Heart right ventricle (tissue), 16 donors: ENCODE data around the gene HCN2. TPM values are rescaled to one million over a fixed set of nuclear protein-coding genes. Genes with fewer than 3 reads are reported as not detected.
"Not testable (repeated sequence)": the region's sequence is repeated elsewhere in the genome, so short reads cannot be mapped to it uniquely, and the experiment has no call there.

ENCODE experiments used
- ATAC-seq, 8 donors: fragments of 200-7000 bp; cut with Tn5 transposase; one replicate each; pipeline ENCODE4 v1.9.1; 2020; ENCODE audit warnings: mild to moderate bottlenecking in 8 of 8, moderate library complexity in 8 of 8, moderate number of reproducible peaks in 1 of 8
- DNase-seq, 2 donors: peaks; one replicate each; pipeline ENCODE4 v3.0.0-alpha.2; 2020
- H3K27ac ChIP-seq, 10 donors: fragments of 200-600 bp; sonication (generic) in 2 of 10; one replicate each; pipeline versions ENCODE4 v1.5.0 to v1.8.0; 2020 to 2022; ENCODE audit warnings: mild to moderate bottlenecking in 3 of 10
- H3K27me3 ChIP-seq, 7 donors: fragments of 200-600 bp; one replicate each; pipeline ENCODE4 v1.8.0; 2021 to 2022; ENCODE audit warnings: mild to moderate bottlenecking in 2 of 7
- H3K36me3 ChIP-seq, 9 donors: fragments of 200-600 bp; sonication (generic) in 1 of 9; one replicate each; pipeline versions ENCODE4 v1.5.0 to v1.8.0; 2020 to 2022; ENCODE audit warnings: mild to moderate bottlenecking in 2 of 9
- H3K4me1 ChIP-seq, 9 donors: fragments of 200-600 bp; sonication (generic) in 1 of 9; one replicate each; pipeline versions ENCODE4 v1.5.0 to v1.8.0; 2020 to 2022; ENCODE audit warnings: mild to moderate bottlenecking in 4 of 9
- H3K4me3 ChIP-seq, 10 donors: fragments of 200-600 bp; sonication (generic) in 2 of 10; one replicate each; pipeline versions ENCODE4 v1.5.0 to v1.8.0; 2020 to 2022; ENCODE audit warnings: mild to moderate bottlenecking in 7 of 10, moderate library complexity in 2 of 10
- H3K9me3 ChIP-seq, 11 donors: fragments of 200-600 bp in 10 of 11; sonication (generic) in 2 of 11; one replicate each; pipeline versions ENCODE4 v1.5.0 to v1.8.0; 2013 to 2022; ENCODE audit warnings: mild to moderate bottlenecking in 2 of 11, control low read depth in 1 of 11, moderate library complexity in 1 of 11
- WGBS, 2 donors: extraction: QIAGEN DNeasy Blood & Tissue Kit; methylation state at CpG; one replicate each; pipeline ENCODE4 v1.1.7; 2013; ENCODE audit warnings: inconsistent platforms in 1 of 2; 5-methylcytosine and 5-hydroxymethylcytosine counted together
- intact Hi-C, 10 donors: fragments of 100-400 bp; cut with DNase I; formaldehyde crosslinking; loops; one replicate each; pipeline versions ENCODE4 v1.11.1 to v1.14.2; 2022
- polyA plus RNA-seq, 2 donors: library from polyadenylated mRNA; stranded (reverse); fragments of 200-250 nt; gene quantifications; one replicate each; pipeline ENCODE4 v1.2.3, GENCODE V29; 2013
- total RNA-seq, 10 donors: library from RNA; stranded (reverse); fragmentation: NEBNext Ultra II Directional in 3 of 10; extraction: Animal tissue kit (Norgen Biotek cat#: 25700) in 3 of 10; gene quantifications; one replicate each; pipeline versions ENCODE4 v1.2.1 to v1.2.4, GENCODE V29; 2021 to 2023
- TF ChIP-seq, protein P1 (sequence below), 9 donors: fragments of 200-600 bp; sonication (generic) in 2 of 9; IDR thresholded peaks; one replicate each; pipeline versions ENCODE4 v1.5.0 to v1.8.0; 2021 to 2022; ENCODE audit warnings: antibody characterized with exemption in 9 of 9, mild to moderate bottlenecking in 5 of 9, moderate library complexity in 1 of 9
- donor health status: Arrhythmogenic right ventricular cardiomyopathy.
- donor health status: ischemic (EF 13 %, LVEDD 7.1; RV severe dilation, severe dysfunction).
- donor health status: healthy with polysubstance abuse.
- donor health status: DM: no; HTN: yes; CAD: no.
- donor health status: DM: no; HTN: no; CAD: no.
- donor health status: ischemic (EF 25% LVEDD 6.9; RV normal size, moderate dysfunction).
- donor health status: ischemic (EF 25% LVEDD 5.7; RV mildly dilated, moderate dysfunction).
- donor health status: healthy.
- donor health status: DM: yes; HTN: yes; CAD: no.
- donor health status: Ischemic cardiomyopathy.
- donor health status: ischemic (EF 35%, LVEDD 5.7; RV mildly dilated, moderate dysfunction).
- donor health status: nonischemic (EF 11% LVEDD 7.7; RV severe dilation, severe dysfunction).
- donor health status: DM: yes; HTN: yes; CAD: no.
- donor health status: PGD.
- donor health status: ischemic (EF 29% LVEDD 5.4; RV normal size, mild dysfunction).
- donor health status: nonischemic (EF 23%, LVEDD 6.1; RV moderate dilation, normal function).

Gene HCN2
- total and polyA plus RNA-seq, 12 donors, result 0.90 to 10.7 (median 4.8) TPM

DNA sequence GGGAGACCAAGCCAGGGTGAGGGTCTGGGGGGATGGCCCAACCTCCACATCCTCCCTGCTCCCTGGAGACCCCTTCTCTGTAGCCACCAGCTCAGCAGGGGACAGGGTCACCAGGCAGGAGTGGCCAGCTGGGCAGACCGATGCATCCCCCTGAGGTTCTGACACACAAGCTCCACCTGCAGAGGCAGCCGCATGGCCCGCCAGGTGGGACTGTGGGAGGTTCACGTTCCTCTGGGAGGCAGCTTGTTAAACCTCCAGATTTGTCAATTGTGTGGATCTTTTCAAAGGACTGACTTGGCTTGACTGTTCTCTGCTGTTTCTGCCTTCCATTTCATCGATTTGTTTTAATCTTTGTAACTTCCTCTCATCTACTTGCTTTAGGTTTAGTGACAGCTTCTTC is 35.6 kb downstream of the HCN2 start:
- no peak for ATAC-seq
- no peak for DNase-seq
- intact Hi-C loops, result no loop called here
- Histone ChIP-seq H3K9me3 (no peaks in the 10 kb centered on the region), H3K4me1 (peaks cover 0 to 4% (median 0%) of the 10 kb centered on the region in 9 donors), H3K27ac (no peak overlapping the region), H3K27me3 (no peaks in the 10 kb centered on the region), H3K4me3 (no peak overlapping the region), H3K36me3 (peaks cover 0 to 91% (median 32%) of the 10 kb centered on the region in 9 donors)
- TF ChIP-seq, protein P1, sequence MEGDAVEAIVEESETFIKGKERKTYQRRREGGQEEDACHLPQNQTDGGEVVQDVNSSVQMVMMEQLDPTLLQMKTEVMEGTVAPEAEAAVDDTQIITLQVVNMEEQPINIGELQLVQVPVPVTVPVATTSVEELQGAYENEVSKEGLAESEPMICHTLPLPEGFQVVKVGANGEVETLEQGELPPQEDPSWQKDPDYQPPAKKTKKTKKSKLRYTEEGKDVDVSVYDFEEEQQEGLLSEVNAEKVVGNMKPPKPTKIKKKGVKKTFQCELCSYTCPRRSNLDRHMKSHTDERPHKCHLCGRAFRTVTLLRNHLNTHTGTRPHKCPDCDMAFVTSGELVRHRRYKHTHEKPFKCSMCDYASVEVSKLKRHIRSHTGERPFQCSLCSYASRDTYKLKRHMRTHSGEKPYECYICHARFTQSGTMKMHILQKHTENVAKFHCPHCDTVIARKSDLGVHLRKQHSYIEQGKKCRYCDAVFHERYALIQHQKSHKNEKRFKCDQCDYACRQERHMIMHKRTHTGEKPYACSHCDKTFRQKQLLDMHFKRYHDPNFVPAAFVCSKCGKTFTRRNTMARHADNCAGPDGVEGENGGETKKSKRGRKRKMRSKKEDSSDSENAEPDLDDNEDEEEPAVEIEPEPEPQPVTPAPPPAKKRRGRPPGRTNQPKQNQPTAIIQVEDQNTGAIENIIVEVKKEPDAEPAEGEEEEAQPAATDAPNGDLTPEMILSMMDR (IDR thresholded peaks at IDR 0.05), result no peak
- 91 to 93% methylated on average over 5 of the region's 5 CpGs for WGBS, 2 donors

GRCh38 chr19:626566-626965 is 36.9 kb downstream of the HCN2 start:
- DNase-seq, H3K9me3 ChIP-seq, H3K27ac ChIP-seq, intact Hi-C loops, ATAC-seq, H3K4me3 ChIP-seq, H3K27me3 ChIP-seq: not testable (repeated sequence)
- peaks cover 0 to 12% (median 0%) of the 10 kb centered on the region in 9 donors for H3K4me1 ChIP-seq
- WGBS, 2 donors, result 95 to 98% methylated on average over 5 to 7 of the region's 7 CpGs
- H3K36me3 ChIP-seq, result peaks cover 0 to 89% (median 27%) of the 10 kb centered on the region in 9 donors

DNA sequence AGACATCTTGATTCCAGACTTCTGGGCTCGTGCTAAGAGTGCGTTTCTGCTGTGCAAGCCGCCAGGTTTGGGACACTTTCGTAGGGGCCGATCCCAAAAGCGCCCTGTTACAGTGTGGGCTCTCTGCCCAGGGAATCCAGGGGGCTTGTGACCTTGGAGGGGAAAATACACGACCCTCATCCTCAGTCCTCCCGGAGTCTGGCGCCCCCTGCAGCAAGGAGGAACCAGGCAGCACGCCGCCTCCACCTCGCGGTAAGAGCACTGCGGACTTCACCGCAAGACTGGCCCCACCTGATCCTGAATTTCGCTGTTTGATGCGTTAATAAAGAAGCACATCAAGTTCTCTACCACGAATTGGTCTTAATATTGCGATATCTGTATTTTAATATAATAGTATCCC is 38.5 kb downstream of the HCN2 start:
- H3K36me3 ChIP-seq, result peaks cover 0 to 73% (median 11%) of the 10 kb centered on the region in 9 donors
- intact Hi-C loops, result no loop called here
- TF ChIP-seq, protein P1 (IDR thresholded peaks at IDR 0.05), result peak in 5 of 9 donors; percentile 7 to 38 (median 24)

DNA sequence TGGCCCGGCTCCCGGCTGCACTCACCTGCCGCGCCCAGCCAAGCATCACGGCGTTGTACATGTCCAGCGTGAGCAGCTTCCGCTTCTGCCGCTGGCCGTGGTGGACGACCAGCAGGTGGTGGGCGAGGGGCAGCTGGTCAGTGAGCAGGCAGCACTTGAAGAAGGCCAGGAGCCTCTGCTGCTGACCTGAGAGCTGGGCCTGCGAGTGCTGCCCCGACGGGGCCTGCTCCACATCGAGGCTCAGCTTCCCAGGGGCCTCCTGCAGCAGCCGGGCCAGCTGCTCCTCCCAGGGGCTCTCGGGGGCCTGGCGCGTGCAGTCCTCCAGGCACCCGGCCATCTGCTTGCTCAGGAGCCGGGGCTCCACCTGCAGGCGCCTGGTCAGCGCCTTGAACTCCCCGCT is 39.8 kb downstream of the HCN2 start:
- H3K9me3 ChIP-seq, ATAC-seq, H3K27ac ChIP-seq, H3K27me3 ChIP-seq, DNase-seq, intact Hi-C loops, H3K4me3 ChIP-seq: not testable (repeated sequence)
- Histone ChIP-seq H3K36me3 (peaks cover 0 to 59% (median 4%) of the 10 kb centered on the region in 9 donors), H3K4me1 (peaks cover 15 to 34% (median 21%) of the 10 kb centered on the region in 9 donors)
- TF ChIP-seq, protein P1 (IDR thresholded peaks at IDR 0.05), result peak in 2 of 9 donors; percentile 5 to 7
- 65 to 67% methylated on average over 19 to 25 of the region's 25 CpGs for WGBS, 2 donors

More for the DNA sequence above, 38.5 kb downstream of the HCN2 start:
- Histone ChIP-seq H3K27ac (no peak overlapping the region), H3K9me3 (no peaks in the 10 kb centered on the region), H3K27me3 (no peaks in the 10 kb centered on the region), H3K4me3 (no peak overlapping the region), H3K4me1 (peaks cover 9 to 26% (median 13%) of the 10 kb centered on the region in 9 donors)
- DNase-seq (no peak), ATAC-seq (no peak)
- 86 to 88% methylated on average over 19 of the region's 19 CpGs for WGBS, 2 donors

GRCh38 chr19:629961-630714 is 40.5 kb downstream of the HCN2 start:
- no peak for ATAC-seq
- H3K4me3 ChIP-seq, result no peak overlapping the region
- TF ChIP-seq, protein P1 (IDR thresholded peaks at IDR 0.05), result peak in 2 of 9 donors; percentile 2 to 3
- DNase-seq, result no peak
- H3K27me3 ChIP-seq, result no peaks in the 10 kb centered on the region
- peaks cover 15 to 34% (median 21%) of the 10 kb centered on the region in 9 donors for H3K4me1 ChIP-seq
- 89 to 90% methylated on average over 30 of the region's 30 CpGs for WGBS, 2 donors
- intact Hi-C loops, result loop anchor here in 2 of 10 donors (5.0 to 10.0 kb wide), 2 partner anchors 95 to 98 kb away; partner anchors contain the start of gene CDC34 (in 2 of the 2)
- H3K36me3 ChIP-seq, result peaks cover 0 to 53% (median 2%) of the 10 kb centered on the region in 9 donors
- H3K9me3 ChIP-seq, result no peaks in the 10 kb centered on the region
- no peak overlapping the region for H3K27ac ChIP-seq
